ENCODE results near the gene OXTR. TPM values are rescaled to one million over a fixed set of nuclear protein-coding genes. Genes with fewer than 3 reads are reported as not detected.

OXTR gene
- total RNA-seq, 1 experiment from 2014 or later, result 4.6 TPM

GRCh38 chr3:8767667-8768363 lies 1.6 kb downstream of the OXTR start:
- intact Hi-C loops (cut with micrococcal nuclease; ENCODE audit: unreplicated experiment), result loop anchor here (1.0 to 10.0 kb wide), 7 partner anchors 73 to 323 kb away; no protein-coding TSS in a partner anchor
- no peak overlapping the region for H3K27ac Mint-ChIP-seq (ENCODE audit: unreplicated experiment)
- H3K9me3 ChIP-seq, result no peaks in the 10 kb centered on the region
- CTCF ChIA-PET, result no interaction called here
- peak; percentile 63 for DNase-seq
- H3K36me3 Mint-ChIP-seq (ENCODE audit: insufficient read depth, unreplicated experiment), result peaks cover 6% of the 10 kb centered on the region
- no TSS peak for BruUV-seq (replicated peaks)
- peak overlapping the region; percentile 36 for H3K4me3 ChIP-seq (ENCODE audit: low read depth, low read length)
- peak; percentile 23 to 46 for TF ChIP-seq CTCF (IDR thresholded peaks at IDR 0.05; ENCODE audit: insufficient read depth in 1 of 2, low read depth in 1 of 2, low read length in 1 of 2, severe bottlenecking in 1 of 2, unreplicated experiment in 1 of 2)
- no peaks in the 10 kb centered on the region for H3K9me3 Mint-ChIP-seq (ENCODE audit: unreplicated experiment)
- peaks cover 9% of the 10 kb centered on the region; the same call in 1 of the 2 replicates for H3K4me1 ChIP-seq
- peaks cover 8% of the 10 kb centered on the region for H3K27me3 Mint-ChIP-seq (ENCODE audit: insufficient read depth, unreplicated experiment)
- H3K4me3 Mint-ChIP-seq (ENCODE audit: unreplicated experiment), result peak overlapping the region; percentile 71
- H3K4me1 Mint-ChIP-seq (ENCODE audit: low read depth, unreplicated experiment), result peaks cover 6% of the 10 kb centered on the region
- no peaks in the 10 kb centered on the region; the same call in 1 of the 2 replicates for H3K27me3 ChIP-seq (replicated peaks; ENCODE audit: control insufficient read depth, insufficient read depth, low read length)
- H3K36me3 ChIP-seq (ENCODE audit: control insufficient read depth, insufficient read depth, low read length), result no peaks in the 10 kb centered on the region
- POLR2A ChIA-PET, result no interaction called here

GRCh38 chr3:8767256-8767666 lies 2.2 kb downstream of the OXTR start:
- Histone ChIP-seq H3K36me3 (ENCODE audit: control insufficient read depth, insufficient read depth, low read length) (no peaks in the 10 kb centered on the region), H3K4me3 (ENCODE audit: low read depth, low read length) (peak overlapping the region; percentile 36), H3K27me3 (replicated peaks; ENCODE audit: control insufficient read depth, insufficient read depth, low read length) (no peaks in the 10 kb centered on the region; the same call in 1 of the 2 replicates), H3K9me3 (no peaks in the 10 kb centered on the region), H3K4me1 (peaks cover 9% of the 10 kb centered on the region; the same call in 1 of the 2 replicates)
- intact Hi-C loops (cut with micrococcal nuclease; ENCODE audit: unreplicated experiment), result loop anchor here (1.0 to 10.0 kb wide), 5 partner anchors 85 to 322 kb away; no protein-coding TSS in a partner anchor
- peak overlapping the region; percentile 71 for H3K4me3 Mint-ChIP-seq (ENCODE audit: unreplicated experiment)
- no peak for TF ChIP-seq CTCF (IDR thresholded peaks at IDR 0.05; ENCODE audit: insufficient read depth in 1 of 2, low read depth in 1 of 2, low read length in 1 of 2, severe bottlenecking in 1 of 2, unreplicated experiment in 1 of 2)
- H3K4me1 Mint-ChIP-seq (ENCODE audit: low read depth, unreplicated experiment), result peaks cover 6% of the 10 kb centered on the region
- DNase-seq, result no peak
- no peak overlapping the region for H3K27ac Mint-ChIP-seq (ENCODE audit: unreplicated experiment)
- BruUV-seq (replicated peaks), result no TSS peak
- ChIA-PET CTCF (no interaction called here), POLR2A (no interaction called here)
- peaks cover 8% of the 10 kb centered on the region for H3K27me3 Mint-ChIP-seq (ENCODE audit: insufficient read depth, unreplicated experiment)
- H3K9me3 Mint-ChIP-seq (ENCODE audit: unreplicated experiment), result no peaks in the 10 kb centered on the region
- H3K36me3 Mint-ChIP-seq (ENCODE audit: insufficient read depth, unreplicated experiment), result peaks cover 6% of the 10 kb centered on the region

DNA sequence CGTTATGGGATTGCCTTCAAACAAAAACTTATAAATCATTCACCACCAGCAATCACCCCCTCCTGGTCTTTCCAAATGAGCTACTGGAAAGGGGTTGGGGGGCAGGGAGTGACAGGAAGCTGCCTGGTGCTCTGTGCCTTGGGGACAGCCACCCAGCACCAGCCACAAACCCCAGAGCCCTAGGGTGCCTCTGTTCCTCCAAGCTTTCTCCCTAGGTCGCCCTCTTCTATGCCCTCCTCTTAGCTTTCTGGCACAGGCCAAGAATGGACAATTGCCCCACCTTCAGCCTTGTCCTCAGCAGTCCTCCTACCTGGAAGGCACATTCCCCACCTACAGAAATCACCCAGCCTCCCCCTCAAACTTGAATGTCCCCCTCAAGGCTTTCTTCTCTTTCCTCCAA lies 3.3 kb downstream of the OXTR start:
- CTCF ChIA-PET, result no interaction called here
- Mint-ChIP-seq H3K4me1 (ENCODE audit: low read depth, unreplicated experiment) (peaks cover 6% of the 10 kb centered on the region), H3K27me3 (ENCODE audit: insufficient read depth, unreplicated experiment) (peaks cover 8% of the 10 kb centered on the region), H3K9me3 (ENCODE audit: unreplicated experiment) (no peaks in the 10 kb centered on the region), H3K4me3 (ENCODE audit: unreplicated experiment) (no peak overlapping the region), H3K27ac (ENCODE audit: unreplicated experiment) (no peak overlapping the region), H3K36me3 (ENCODE audit: insufficient read depth, unreplicated experiment) (peaks cover 6% of the 10 kb centered on the region)
- no TSS peak for BruUV-seq (replicated peaks)
- Histone ChIP-seq H3K36me3 (ENCODE audit: control insufficient read depth, insufficient read depth, low read length) (no peaks in the 10 kb centered on the region), H3K4me3 (ENCODE audit: low read depth, low read length) (no peak overlapping the region), H3K4me1 (peaks cover 9% of the 10 kb centered on the region; the same call in 1 of the 2 replicates), H3K27me3 (replicated peaks; ENCODE audit: control insufficient read depth, insufficient read depth, low read length) (no peaks in the 10 kb centered on the region; the same call in 1 of the 2 replicates), H3K9me3 (no peaks in the 10 kb centered on the region)
- no peak for DNase-seq
- POLR2A ChIA-PET, result no interaction called here
- intact Hi-C loops (cut with micrococcal nuclease; ENCODE audit: unreplicated experiment), result loop anchor here (5.0 to 10.0 kb wide), 4 partner anchors 84 to 321 kb away; no protein-coding TSS in a partner anchor
- TF ChIP-seq CTCF (IDR thresholded peaks at IDR 0.05; ENCODE audit: insufficient read depth in 1 of 2, low read depth in 1 of 2, low read length in 1 of 2, severe bottlenecking in 1 of 2, unreplicated experiment in 1 of 2), result no peak
